Stomach (tissue), 9 donors: ENCODE measurements around the gene C17orf78. TPM values are rescaled to one million over a fixed set of nuclear protein-coding genes. Genes with fewer than 3 reads are reported as not detected.
"Not testable (repeated sequence)": the region's sequence is repeated elsewhere in the genome, so short reads cannot be mapped to it uniquely, and the experiment has no call there.

Experiments
- DNase-seq, 2 donors: peaks; one replicate each; pipeline versions ENCODE4 v3.0.0 to v3.0.0-alpha.2; 2013 to 2019
- H3K27ac ChIP-seq, 5 donors: fragments of 200-600 bp in 4 of 5; sonication (generic) in 4 of 5; one replicate each; pipeline ENCODE4 v1.5.1; 2013 to 2019; ENCODE audit warnings: mild to moderate bottlenecking in 1 of 5, moderate library complexity in 1 of 5
- H3K27me3 ChIP-seq, 3 donors: fragments of 200-600 bp; sonication (generic); one replicate each; pipeline ENCODE4 v1.5.1; 2017 to 2019; ENCODE audit warnings: mixed run types in 1 of 3
- H3K36me3 ChIP-seq, 4 donors: fragments of 200-600 bp; sonication (generic); 1 replicate in 3 of 4; 2 replicates in 1 of 4; pipeline ENCODE4 v1.5.1; 2016 to 2019
- H3K4me1 ChIP-seq, 4 donors: fragments of 200-600 bp; sonication (generic); one replicate each; pipeline ENCODE4 v1.5.1; 2016 to 2019
- H3K4me3 ChIP-seq, 4 donors: fragments of 200-600 bp; sonication (generic) in 3 of 4; one replicate each; pipeline ENCODE4 v1.5.1; 2016 to 2019; ENCODE audit warnings: mild to moderate bottlenecking in 1 of 4
- H3K9me3 ChIP-seq, 4 donors: fragments of 200-600 bp; sonication (generic); one replicate each; pipeline ENCODE4 v1.5.1; 2016 to 2019
- CTCF ChIP-seq, 7 experiments: fragments of 450-650 bp in 4 of 7; fragments of 200-600 bp in 3 of 7; sonication (generic) in 3 of 7; IDR thresholded peaks; one replicate each; pipeline ENCODE4 v1.5.1; 2016 to 2019; ENCODE audit warnings: antibody characterized with exemption in 7 of 7, control low read depth in 2 of 7, mild to moderate bottlenecking in 1 of 7
- EP300 ChIP-seq: sonication (generic); formaldehyde crosslinking; IDR thresholded peaks from one replicate; pipeline ENCODE4 v1.6.1; 2017; ENCODE audit warnings: antibody characterized with exemption
- POLR2A ChIP-seq, 4 donors: fragments of 450-650 bp; IDR thresholded peaks; one replicate each; pipeline ENCODE4 v1.6.1; 2016; ENCODE audit warnings: antibody characterized with exemption in 4 of 4, control low read depth in 2 of 4, mild to moderate bottlenecking in 1 of 4, moderate library complexity in 1 of 4
- POLR2AphosphoS5 ChIP-seq, 3 donors: sonication (generic); formaldehyde crosslinking; IDR thresholded peaks; one replicate each; pipeline ENCODE4 v1.6.1; 2016; ENCODE audit warnings: antibody characterized with exemption in 3 of 3
- WGBS, 5 donors: extraction: QIAGEN DNeasy Blood & Tissue Kit in 3 of 5; methylation state at CpG; one replicate each; pipeline versions ENCODE4 v1.1.5 to v1.1.7; 2013 to 2018; 5-methylcytosine and 5-hydroxymethylcytosine counted together
- intact Hi-C: fragments of 100-400 bp; cut with DNase I; formaldehyde crosslinking; loops from one replicate; pipeline ENCODE4 v1.15.1; 2023; ENCODE audit warnings: low total_unique reads
- polyA plus RNA-seq, 3 donors: library from polyadenylated mRNA; stranded (reverse); fragments of 200-250 nt; gene quantifications; one replicate each; pipeline ENCODE4 v1.2.3, GENCODE V29; 2013
- total RNA-seq, 5 donors: library from RNA; depleted of rRNA; stranded (reverse); fragments of >200 nt; gene quantifications; one replicate each; pipeline versions ENCODE4 v1.1.0 to v1.2.3, GENCODE V29; 2014 to 2016
- donor health status: healthy with polysubstance abuse.
- donor health status: Bipolar disorder and iron deficiency.
- donor health status: healthy.

Gene C17orf78
- total and polyA plus RNA-seq, 8 donors = not detected

- Histone ChIP-seq H3K4me3 (no peak overlapping the region), H3K9me3 (no peaks in the 10 kb centered on the region), H3K36me3 (peaks cover 0 to 21% (median 13%) of the 10 kb centered on the region in 4 donors), H3K4me1 (peaks cover 0 to 7% (median 0%) of the 10 kb centered on the region in 4 donors), H3K27ac (no peak overlapping the region), H3K27me3 (no peaks in the 10 kb centered on the region)
- intact Hi-C loops = no loop called here
- DNase-seq = no peak
- no peak for TF ChIP-seq POLR2A (IDR thresholded peaks at IDR 0.05)
- TF ChIP-seq EP300 = no peak
- TF ChIP-seq CTCF (IDR thresholded peaks at IDR 0.05) = no peak
- no peak for TF ChIP-seq POLR2AphosphoS5 (IDR thresholded peaks at IDR 0.05)
- WGBS, 5 donors = 67 to 77% (median 69%) methylated on average over 2 of the region's 2 CpGs
These were observed 35.0 kb upstream of the C17orf78 start for GRCh38 chr17:37340804-37341203.

- H3K9me3 ChIP-seq = no peaks in the 10 kb centered on the region
- no peak for DNase-seq
- intact Hi-C loops = no loop called here
- no peak for TF ChIP-seq POLR2A (IDR thresholded peaks at IDR 0.05)
- no peak for TF ChIP-seq EP300
- TF ChIP-seq POLR2AphosphoS5 (IDR thresholded peaks at IDR 0.05) = no peak
- no peak for TF ChIP-seq CTCF (IDR thresholded peaks at IDR 0.05)
- H3K4me1 ChIP-seq = peaks cover 0 to 7% (median 0%) of the 10 kb centered on the region in 4 donors
- no peak overlapping the region for H3K27ac ChIP-seq
- no peak overlapping the region for H3K4me3 ChIP-seq
- peaks cover 0 to 19% (median 10%) of the 10 kb centered on the region in 4 donors for H3K36me3 ChIP-seq
- 50 to 98% (median 94%) methylated on average over 2 of the region's 2 CpGs for WGBS, 5 donors
- no peaks in the 10 kb centered on the region for H3K27me3 ChIP-seq
These were observed 33.2 kb upstream of the C17orf78 start for GRCh38 chr17:37342589-37342988.

GRCh38 chr17:37344519-37344918 is 31.3 kb upstream of the C17orf78 start:
- H3K36me3 ChIP-seq = peaks cover 0 to 15% (median 4%) of the 10 kb centered on the region in 4 donors
- peaks cover 0 to 7% (median 0%) of the 10 kb centered on the region in 4 donors for H3K4me1 ChIP-seq
- DNase-seq = no peak
- TF ChIP-seq POLR2A (IDR thresholded peaks at IDR 0.05) (no peak), EP300 (no peak), POLR2AphosphoS5 (IDR thresholded peaks at IDR 0.05) (no peak), CTCF (IDR thresholded peaks at IDR 0.05) (no peak)
- H3K9me3 ChIP-seq = no peaks in the 10 kb centered on the region
- no peak overlapping the region for H3K27ac ChIP-seq
- H3K27me3 ChIP-seq = no peaks in the 10 kb centered on the region
- WGBS, 5 donors = 87 to 96% (median 94%) methylated on average over 4 of the region's 4 CpGs
- intact Hi-C loops = no loop called here
- H3K4me3 ChIP-seq = no peak overlapping the region

GRCh38 chr17:37346863-37347402 is 28.9 kb upstream of the C17orf78 start:
- H3K9me3 ChIP-seq, intact Hi-C loops, H3K4me3 ChIP-seq, H3K4me1 ChIP-seq, DNase-seq, H3K27ac ChIP-seq, H3K27me3 ChIP-seq: not testable (repeated sequence)
- 95 to 97% (median 96%) methylated on average over 8 of the region's 8 CpGs for WGBS, 5 donors
- H3K36me3 ChIP-seq = peaks cover 0 to 15% (median 4%) of the 10 kb centered on the region in 4 donors

GRCh38 chr17:37356796-37357569 is 18.8 kb upstream of the C17orf78 start:
- intact Hi-C loops, H3K36me3 ChIP-seq, H3K27me3 ChIP-seq, H3K9me3 ChIP-seq: not testable (repeated sequence)
- 61 to 83% (median 74%) methylated on average over 12 of the region's 12 CpGs for WGBS, 5 donors
- Histone ChIP-seq H3K4me3 (peak overlapping the region in 2 of 4 donors; percentile 0 to 15), H3K27ac (peak overlapping the region in 3 of 5 donors; percentile 33 to 92 (median 87)), H3K4me1 (peaks cover 24 to 43% (median 30%) of the 10 kb centered on the region in 4 donors)
- DNase-seq = peak in 1 of 2 donors; percentile 40
